NOMO-1 treated with DMSO at 0.1 percent for 48 hours (cell line): ENCODE results near the gene PLA2G4E.

Experiments used
- DNase-seq: peaks from one replicate; lab custom pipeline; 2025; ENCODE audit not compliant: unreplicated experiment; lab: John Stamatoyannopoulos, UW

Gene PLA2G4E

DNA sequence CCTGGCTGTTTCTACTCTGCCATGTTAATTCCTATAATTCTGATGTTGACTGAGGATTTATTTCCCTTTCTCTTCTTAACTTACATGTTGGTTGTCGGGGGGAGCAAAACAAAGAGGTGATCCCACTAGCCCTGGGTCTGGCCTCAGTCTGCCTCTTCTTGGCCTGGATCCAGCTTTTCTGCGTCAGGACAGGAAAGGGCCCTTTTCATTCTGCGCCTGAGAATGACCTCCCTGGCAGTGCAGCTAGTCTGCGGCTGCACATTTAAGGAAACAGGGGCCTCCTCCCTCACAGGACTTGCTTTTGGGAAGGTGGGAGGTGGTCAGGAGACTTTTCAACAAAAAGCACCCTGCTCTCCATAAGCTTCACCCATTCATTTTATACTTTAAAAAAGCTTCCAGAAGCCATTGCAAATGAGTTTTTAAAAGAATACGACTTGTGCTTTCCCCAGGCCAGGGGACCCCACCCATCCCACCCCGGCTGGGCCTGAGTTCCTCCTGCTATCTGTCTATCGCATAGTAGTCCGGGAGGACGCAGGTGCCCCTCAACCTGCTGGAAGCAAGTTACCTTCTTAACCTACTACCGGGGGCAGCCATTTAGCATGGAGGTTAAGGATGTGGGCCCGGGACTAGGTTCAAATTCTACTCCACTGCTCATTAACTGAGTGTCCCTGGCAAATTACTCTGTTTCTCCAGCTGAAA, 27.2 kb downstream of the PLA2G4E start:
- DNase-seq: no peak

DNA sequence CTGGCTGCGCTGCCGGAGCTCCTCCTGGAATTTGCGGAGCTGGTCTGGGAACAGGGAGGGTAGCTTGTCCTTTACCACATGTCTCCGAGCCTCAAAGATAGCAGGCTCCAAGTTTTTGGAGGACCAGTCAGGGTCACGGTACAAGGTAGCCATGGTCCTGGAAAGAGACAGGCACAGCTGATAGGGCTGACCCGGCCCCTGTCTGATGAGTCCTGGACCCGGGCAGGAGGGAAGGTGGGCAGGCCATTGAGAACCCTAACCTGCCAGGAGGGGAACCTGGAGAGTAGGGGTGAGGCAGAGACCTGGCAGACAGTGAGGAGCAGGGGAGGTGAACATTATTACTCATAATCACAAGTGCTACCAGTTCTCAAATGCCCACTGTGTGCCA, 28.0 kb downstream of the PLA2G4E start:
- no peak for DNase-seq

DNA sequence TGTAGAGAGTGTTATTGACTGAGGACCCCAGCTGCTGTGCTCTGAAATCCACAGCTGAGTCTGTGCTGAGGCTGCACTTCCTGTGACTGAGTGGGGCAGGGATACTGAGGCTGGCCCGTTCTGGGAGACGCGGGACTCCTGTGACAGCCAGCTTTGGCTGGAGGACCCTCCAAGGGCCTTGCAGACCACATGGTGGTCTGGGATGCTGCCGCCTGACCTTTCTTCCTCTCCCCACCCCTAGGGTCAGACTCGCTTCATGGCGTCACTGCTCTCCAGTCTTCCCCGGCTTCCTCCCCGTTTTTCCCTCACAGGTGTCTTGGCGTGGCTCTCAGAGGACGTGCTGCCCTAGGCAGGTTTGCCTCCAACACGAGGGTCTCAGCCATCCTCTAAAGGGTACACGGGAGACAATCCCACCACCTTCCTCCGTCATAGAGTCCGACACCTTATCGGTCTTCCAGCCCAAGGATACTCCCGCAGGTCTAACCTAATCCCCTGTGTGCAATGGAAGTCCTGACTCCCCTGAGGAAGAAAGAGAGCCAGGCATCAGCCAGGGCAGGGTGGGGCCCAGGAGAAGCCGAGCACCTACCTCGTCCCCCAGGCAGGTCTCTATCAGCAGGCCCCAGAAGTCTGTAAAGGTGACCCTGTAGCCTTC, 28.6 kb downstream of the PLA2G4E start:
- no peak for DNase-seq

DNA sequence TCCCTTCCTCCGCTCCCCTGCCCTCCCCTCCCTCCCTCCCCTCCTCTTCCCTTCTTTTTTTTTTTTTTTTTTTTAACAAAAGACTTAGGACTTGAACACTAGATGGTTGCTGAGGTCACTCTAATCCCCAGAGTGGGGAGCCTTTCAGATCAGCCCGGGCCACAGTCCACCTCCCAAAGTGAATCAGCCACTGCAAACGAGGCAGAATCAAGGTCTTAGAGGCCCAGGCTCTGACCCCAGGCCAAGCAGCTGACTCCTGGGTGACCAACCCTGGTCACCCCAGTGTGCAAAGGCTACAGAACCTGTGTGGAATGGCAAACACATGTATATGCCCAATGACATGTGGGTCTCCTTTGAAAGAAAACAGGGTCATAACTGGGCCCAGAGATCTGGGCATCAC, 30.2 kb downstream of the PLA2G4E start:
- DNase-seq: no peak

DNA sequence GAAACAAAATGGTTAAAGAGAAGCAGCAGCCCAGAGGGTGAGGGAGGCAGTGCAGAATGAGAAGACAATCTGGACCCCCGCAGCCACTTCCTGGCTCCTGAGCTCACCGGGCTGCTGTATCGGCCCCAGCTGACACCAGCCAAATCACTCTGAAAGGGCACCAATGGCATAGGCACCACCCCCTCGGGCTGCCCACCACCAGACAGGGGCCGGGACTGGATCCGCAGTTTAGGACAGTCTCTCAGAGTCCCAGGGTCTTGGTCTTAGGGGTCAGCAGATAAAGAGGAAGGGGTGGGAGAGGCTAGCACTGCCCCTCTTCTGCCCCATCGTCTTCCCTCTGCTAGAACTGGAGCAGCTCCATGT, 30.6 kb downstream of the PLA2G4E start:
- no peak for DNase-seq

DNA sequence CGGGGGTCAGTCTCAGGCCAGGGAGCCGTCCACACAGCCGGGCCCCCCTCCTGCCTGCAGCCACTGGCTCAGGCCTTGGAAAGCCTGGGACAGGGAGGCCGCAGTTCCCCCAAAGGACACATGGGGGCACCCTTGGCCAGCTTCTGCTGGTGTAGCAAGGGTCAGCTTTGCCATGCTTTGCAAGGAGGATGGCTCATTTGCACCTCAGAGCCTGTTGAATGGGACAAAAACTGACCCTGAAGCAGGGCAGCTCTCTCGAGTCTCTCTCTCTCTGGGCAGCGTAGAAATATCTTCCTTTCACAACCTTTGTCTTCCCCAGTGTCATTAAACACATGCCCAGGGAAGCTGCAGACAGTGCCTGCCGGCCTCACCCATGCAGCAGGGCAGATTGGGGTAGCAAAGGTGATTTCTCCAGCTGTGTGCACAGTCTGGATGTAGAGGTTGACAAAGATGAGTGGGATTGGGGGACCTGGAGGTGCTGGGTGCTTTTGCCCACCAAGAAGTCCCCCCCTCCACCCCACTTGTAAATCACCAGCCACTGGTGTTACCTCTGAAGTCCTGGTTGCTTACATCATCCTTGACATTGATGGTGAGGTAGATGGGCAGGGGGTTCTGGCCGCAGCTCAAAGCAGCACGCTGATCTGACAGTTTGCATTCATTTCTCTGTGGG, 31.1 kb downstream of the PLA2G4E start:
- peak; percentile 36 for DNase-seq

GRCh38 chr15:41988896-41989572, 31.8 kb downstream of the PLA2G4E start:
- no peak for DNase-seq

GRCh38 chr15:41987925-41988275, 32.9 kb downstream of the PLA2G4E start:
- no peak for DNase-seq

DNA sequence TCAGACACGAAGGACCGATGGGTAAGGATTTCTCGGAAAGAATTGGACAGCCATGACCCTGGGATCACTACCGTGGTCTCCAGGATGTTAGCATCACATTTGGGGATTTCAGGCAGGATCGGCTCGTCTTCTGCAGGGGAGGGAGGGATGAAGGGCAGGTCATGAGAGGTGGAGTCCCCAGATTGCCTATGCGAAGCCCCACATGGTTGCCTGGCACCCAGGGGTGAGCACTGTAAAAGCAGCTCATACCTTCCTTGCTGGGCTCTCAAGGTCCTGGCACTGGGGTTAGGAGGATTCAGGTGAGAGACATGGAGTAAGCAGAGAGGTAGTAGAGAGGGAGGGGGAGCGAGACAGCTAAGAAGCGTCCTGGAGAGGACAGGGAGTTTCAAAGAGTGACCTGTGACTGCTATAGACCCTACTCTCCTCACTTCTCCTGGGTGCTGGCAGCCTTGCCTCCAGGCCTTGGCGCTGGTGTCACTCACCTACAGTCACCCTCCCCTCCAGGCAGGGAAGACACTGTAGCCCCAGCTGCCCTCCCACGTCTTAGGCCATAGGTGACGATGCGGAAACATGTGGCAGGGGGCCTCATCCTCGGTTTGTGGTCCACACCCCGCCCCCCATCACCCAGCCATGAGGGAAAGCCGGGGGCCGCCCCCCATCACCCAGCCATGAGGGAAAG, 33.5 kb downstream of the PLA2G4E start:
- DNase-seq: no peak

DNA sequence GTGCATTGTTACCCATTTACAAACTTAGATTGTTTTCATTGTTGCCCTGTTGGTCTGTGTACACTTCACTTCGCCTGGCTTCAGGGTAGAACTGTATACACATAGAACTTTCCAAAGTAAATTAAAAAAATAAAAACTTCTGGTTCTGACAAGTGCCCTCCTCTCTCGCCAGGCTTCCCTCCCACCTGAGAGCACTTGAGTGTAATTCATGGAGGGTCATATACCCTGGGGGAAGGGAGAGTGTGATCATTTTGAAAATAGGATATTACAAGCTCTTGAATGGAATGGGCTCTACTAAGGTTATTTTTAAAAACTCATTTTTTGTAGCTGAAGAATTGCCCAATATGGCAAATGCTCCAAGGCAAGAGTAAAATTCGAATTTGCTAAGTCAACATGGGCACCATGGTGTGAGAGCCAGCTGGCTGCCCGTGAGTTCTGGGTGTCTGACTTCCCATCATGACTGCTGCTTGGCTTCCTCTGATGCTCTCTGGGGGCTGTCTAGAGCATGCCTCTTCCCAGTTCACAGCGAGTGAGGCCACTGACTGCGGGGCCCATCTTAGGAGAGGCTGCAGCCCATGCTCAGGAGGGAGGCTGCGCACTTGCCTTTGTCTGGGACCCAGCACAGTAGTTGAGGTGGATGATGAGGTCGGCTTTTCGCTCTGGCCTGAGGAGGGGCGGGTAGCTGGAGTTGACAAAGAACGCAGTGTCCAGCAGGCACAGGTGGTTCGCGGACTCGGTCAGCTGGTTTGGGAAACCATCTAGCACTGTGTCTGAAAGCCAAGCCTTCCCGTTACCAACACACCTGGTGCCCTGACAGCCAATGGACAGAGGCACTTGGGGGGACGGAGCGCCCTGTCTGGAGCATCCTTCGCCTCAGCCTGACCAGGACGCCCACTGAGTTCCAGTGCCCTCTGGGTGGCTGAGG, 35.3 kb downstream of the PLA2G4E start:
- DNase-seq: no peak

DNA sequence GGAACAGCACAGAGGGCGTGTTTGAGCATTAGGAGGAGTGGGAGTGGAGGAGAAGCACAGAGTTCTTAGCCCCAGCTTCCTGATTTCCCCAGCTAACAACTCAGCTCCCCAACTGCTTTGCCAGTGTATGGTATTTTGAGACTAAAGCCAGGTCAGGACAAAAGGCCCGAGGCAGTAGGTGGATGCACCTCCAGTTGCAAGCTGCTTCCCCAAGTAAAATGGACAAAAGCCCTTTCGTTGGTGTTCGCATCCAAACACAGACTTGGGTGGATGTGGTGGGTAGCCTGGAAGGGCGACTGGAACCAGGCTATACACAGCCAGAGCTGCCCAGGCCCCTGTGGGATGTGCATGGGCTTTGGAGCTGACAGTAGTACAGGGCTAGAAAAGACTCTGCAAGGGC, 36.2 kb downstream of the PLA2G4E start:
- DNase-seq: no peak

DNA sequence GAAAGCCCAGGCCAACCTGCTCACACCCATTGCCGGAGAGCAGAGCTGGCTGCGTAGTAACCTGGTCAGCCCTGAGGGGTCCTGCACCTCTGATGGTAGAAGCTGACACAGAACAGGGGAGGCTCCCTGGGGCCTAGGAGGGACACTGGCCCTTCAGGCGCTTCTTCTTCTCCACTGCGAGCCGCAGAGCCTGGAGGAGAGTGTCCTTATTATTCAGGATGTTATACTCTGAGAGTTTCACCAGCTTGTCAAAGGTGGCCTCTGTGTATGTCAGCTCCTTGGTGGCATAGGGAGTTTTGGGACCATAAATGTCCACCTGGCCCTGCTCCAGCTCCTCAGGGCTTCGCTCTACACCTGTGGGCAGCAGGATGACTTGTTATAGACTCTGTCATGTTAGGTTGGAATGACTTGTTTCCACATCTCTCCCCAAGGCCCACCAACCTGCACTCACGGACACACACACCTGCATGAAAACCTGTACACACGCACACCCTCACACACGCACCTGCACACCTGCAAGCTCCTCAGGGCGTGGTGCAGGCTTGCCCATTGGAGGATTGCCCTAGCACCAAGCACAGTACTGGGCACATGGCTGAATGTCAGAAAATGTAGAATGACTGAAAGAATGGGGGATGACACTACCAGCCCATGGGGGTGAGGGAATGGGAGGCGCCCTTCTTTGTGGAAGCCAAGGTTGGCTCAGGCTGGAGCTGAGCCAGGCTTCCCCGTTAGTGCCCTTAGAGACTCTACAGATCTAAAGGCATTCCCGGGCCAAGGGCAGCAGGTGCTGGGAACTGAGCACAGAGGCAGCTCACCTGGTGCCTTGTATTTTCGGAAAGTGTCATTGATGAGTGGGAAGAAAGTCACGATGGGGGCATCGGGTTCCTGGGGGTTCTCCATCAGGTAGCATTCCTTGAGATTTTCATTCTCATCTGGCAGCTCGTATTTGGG, 36.9 kb downstream of the PLA2G4E start:
- DNase-seq: no peak

- no peak for DNase-seq
Measured at GRCh38 chr15:41983221-41983620, 37.6 kb downstream of the PLA2G4E start.

GRCh38 chr15:41982133-41982930, 38.5 kb downstream of the PLA2G4E start:
- no peak for DNase-seq

DNA sequence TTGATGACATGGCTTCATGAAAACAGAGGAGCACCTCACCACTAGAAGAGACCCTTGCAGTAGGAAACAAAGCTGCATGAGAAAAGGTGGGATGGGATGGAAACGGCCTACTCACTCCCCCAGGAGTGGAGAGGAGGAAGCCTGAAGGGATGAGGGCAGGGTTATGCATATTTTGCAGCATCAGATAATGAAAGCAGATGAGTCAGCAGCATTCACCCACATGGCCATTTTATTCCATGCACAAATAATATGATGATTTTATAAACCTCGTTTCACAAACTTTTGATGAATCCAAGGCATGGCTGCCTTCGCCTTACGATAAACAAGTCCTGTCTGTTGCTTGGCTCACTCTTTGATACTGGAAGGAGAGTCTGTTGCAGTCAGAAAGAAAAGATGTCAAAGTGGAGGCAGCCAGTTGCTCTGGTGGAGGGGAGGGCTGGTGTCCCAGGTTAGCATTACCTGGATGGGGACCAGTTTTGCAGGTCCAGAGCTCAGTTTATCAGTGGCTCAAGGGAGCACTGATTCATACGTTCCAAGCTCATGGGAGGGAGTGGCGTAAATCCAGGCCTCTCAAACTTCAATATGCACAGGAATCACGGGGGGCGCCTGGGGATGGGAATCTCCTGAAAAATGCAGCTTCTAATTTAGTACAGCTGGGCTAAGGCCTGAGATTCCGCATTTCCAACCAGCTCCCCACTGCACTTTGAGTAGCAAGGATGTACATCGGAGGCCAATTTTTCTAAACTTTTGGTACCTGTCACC, 39.3 kb downstream of the PLA2G4E start:
- DNase-seq: no peak

DNA sequence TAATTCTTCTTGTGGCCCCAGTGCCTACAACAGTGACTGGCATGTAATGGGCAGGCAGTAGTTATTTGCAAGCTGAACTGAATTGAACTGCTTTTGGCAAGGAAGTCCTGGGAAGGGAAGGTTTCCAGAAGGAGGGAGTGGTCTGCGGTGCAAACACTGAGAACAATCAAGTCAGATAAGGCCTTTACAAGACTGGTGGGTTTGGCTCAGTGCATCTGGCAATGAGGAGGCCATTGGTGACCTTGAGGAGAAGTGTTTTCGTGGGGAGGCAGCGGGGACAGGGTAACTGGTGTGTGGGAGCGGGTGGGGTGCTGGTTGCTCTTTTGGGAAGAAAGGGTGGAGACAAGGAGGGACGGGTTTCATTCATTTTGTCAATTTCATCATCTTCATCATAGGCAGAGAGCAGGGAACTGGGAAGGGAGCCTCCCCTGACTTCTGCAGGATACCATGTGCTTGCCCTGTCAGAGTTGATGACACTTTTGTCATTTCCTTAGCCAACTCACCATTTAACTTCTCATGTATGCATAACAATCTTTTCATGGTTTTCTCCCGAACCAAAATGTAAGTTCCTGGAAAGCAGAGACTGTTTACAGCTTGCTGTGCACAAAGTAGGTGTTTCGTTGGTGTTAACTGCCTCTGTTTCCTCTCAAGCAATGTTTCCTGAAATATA, 40.1 kb downstream of the PLA2G4E start:
- no peak for DNase-seq
